Ovary (tissue), 9 donors: ENCODE measurements around the gene CDKAL1. TPM values are rescaled to one million over a fixed set of nuclear protein-coding genes. Genes with fewer than 3 reads are reported as not detected.

Source experiments
- DNase-seq, 5 donors: peaks; one replicate each; pipeline ENCODE4 v3.0.0-alpha.2; 2019 to 2020
- H3K27ac ChIP-seq, 2 donors: fragments of 200-600 bp; one replicate each; pipeline versions ENCODE4 v1.5.1 to v1.8.0; 2019 to 2022
- H3K27me3 ChIP-seq: fragments of 200-600 bp; one replicate; pipeline ENCODE4 v1.8.0; 2022
- H3K36me3 ChIP-seq: fragments of 200-600 bp; sonication (generic); one replicate; pipeline ENCODE4 v1.5.1; 2019
- H3K4me1 ChIP-seq: one replicate; pipeline ENCODE4 v1.8.1; 2013; ENCODE audit warnings: mild to moderate bottlenecking, moderate library complexity; ENCODE audit not compliant: insufficient read depth
- H3K4me3 ChIP-seq: fragments of 200-600 bp; sonication (generic); one replicate; pipeline ENCODE4 v1.5.1; 2017
- H3K9me3 ChIP-seq, 2 donors: fragments of 200-600 bp in 1 of 2; sonication (generic) in 1 of 2; one replicate each; pipeline versions ENCODE4 v1.5.1 to v1.8.1; 2013 to 2019; ENCODE audit warnings: mild to moderate bottlenecking in 1 of 2, moderate library complexity in 1 of 2
- CTCF ChIP-seq, 3 donors: fragments of 450-650 bp in 2 of 3; fragments of 200-600 bp in 1 of 3; IDR thresholded peaks; one replicate each; pipeline versions ENCODE4 v1.5.1 to v1.8.0; 2016 to 2022; ENCODE audit warnings: antibody characterized with exemption in 3 of 3, mild to moderate bottlenecking in 1 of 3
- EP300 ChIP-seq: sonication (generic); formaldehyde crosslinking; IDR thresholded peaks from one replicate; pipeline ENCODE4 v1.6.1; 2017; ENCODE audit warnings: antibody characterized with exemption
- POLR2A ChIP-seq: fragments of 450-650 bp; IDR thresholded peaks from one replicate; pipeline ENCODE4 v1.6.1; 2017; ENCODE audit warnings: antibody characterized with exemption, mild to moderate bottlenecking, moderate library complexity
- WGBS, 3 donors: extraction: QIAGEN DNeasy Blood & Tissue Kit in 1 of 3; methylation state at CpG; one replicate each; pipeline versions ENCODE4 v1.1.5 to v1.1.7; 2013 to 2017; 5-methylcytosine and 5-hydroxymethylcytosine counted together
- intact Hi-C, 4 donors: fragments of 100-400 bp; cut with DNase I; formaldehyde crosslinking; loops; one replicate each; pipeline versions ENCODE4 v1.11.0 to v1.15.1; 2022 to 2023
- polyA plus RNA-seq, 2 donors: library from polyadenylated mRNA; stranded (reverse); fragments of 200-250 nt in 1 of 2; fragments of 350-450 nt in 1 of 2; fragmentation: Illumina TruSeq in 1 of 2; extraction: RNeasy Lipid Tissue Mini Kit (QIAGEN cat#74804) in 1 of 2; gene quantifications; one replicate each; pipeline ENCODE4 v1.2.3, GENCODE V29; 2013 to 2014
- total RNA-seq, 7 donors: library from RNA; depleted of rRNA in 2 of 7; stranded (reverse); fragments of >200 nt in 2 of 7; fragmentation: NEBNext Ultra II Directional in 3 of 7; extraction: Animal tissue kit (Norgen Biotek cat#: 25700) in 3 of 7; gene quantifications; one replicate each; pipeline versions ENCODE4 v1.1.0 to v1.2.4, GENCODE V29; 2016 to 2023
- donor health status: DM: no; HTN: no; CAD: no; lungs with moderate emphysema.
- donor health status: DM: no; HTN: no; CAD: no.
- donor health status: Bipolar disorder and iron deficiency.
- donor health status: DM: yes; HTN: yes; CAD: no.
- donor health status: DM: no; HTN: no; CAD: no.
- donor health status: DM: yes; HTN: yes; CAD: no.

The CDKAL1 gene
- total and polyA plus RNA-seq, 9 donors: 6.8 to 21.3 (median 18.9) TPM

GRCh38 chr6:20620043-20620442 is 85.8 kb downstream of the CDKAL1 start:
- Histone ChIP-seq H3K36me3 (no peaks in the 10 kb centered on the region), H3K4me1 (peaks cover 2% of the 10 kb centered on the region), H3K4me3 (no peak overlapping the region), H3K27ac (no peak overlapping the region), H3K27me3 (no peaks in the 10 kb centered on the region), H3K9me3 (no peaks in the 10 kb centered on the region)
- intact Hi-C loops: no loop called here
- TF ChIP-seq CTCF (IDR thresholded peaks at IDR 0.05) (no peak), EP300 (no peak), POLR2A (no peak)
- no peak for DNase-seq
- WGBS, 3 donors: 84 to 97% (median 87%) methylated on average over 2 of the region's 2 CpGs

GRCh38 chr6:20623761-20624160 is 89.5 kb downstream of the CDKAL1 start:
- no peak for TF ChIP-seq POLR2A
- no peak for TF ChIP-seq CTCF (IDR thresholded peaks at IDR 0.05)
- no peak for TF ChIP-seq EP300
- Histone ChIP-seq H3K4me3 (no peak overlapping the region), H3K9me3 (no peaks in the 10 kb centered on the region), H3K4me1 (peaks cover 2% of the 10 kb centered on the region), H3K27me3 (no peaks in the 10 kb centered on the region), H3K36me3 (no peaks in the 10 kb centered on the region), H3K27ac (no peak overlapping the region)
- intact Hi-C loops: no loop called here
- DNase-seq: no peak

DNA sequence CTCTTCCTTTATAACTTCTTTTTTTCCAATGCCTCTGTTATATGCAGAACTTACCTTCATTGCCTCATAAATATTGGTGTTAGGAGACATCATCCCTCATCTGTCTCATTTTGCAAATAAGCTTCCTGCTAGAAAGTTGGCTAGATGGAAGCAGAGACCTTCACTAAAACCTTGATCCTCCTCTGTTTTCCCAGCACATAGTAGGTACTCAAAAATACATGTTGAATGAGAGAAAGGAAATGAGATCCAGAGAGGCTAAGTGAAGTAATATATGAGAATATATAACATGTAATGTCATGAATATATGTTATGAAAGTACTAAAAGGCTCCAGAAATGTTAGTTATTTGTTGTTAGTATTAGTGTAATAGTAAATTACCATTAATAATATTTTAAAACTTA is 91.9 kb downstream of the CDKAL1 start:
- TF ChIP-seq POLR2A (no peak), EP300 (no peak), CTCF (IDR thresholded peaks at IDR 0.05) (no peak)
- Histone ChIP-seq H3K27me3 (no peaks in the 10 kb centered on the region), H3K27ac (no peak overlapping the region), H3K36me3 (no peaks in the 10 kb centered on the region), H3K4me3 (no peak overlapping the region), H3K9me3 (no peaks in the 10 kb centered on the region), H3K4me1 (peaks cover 2% of the 10 kb centered on the region)
- DNase-seq: no peak
- intact Hi-C loops: no loop called here

DNA sequence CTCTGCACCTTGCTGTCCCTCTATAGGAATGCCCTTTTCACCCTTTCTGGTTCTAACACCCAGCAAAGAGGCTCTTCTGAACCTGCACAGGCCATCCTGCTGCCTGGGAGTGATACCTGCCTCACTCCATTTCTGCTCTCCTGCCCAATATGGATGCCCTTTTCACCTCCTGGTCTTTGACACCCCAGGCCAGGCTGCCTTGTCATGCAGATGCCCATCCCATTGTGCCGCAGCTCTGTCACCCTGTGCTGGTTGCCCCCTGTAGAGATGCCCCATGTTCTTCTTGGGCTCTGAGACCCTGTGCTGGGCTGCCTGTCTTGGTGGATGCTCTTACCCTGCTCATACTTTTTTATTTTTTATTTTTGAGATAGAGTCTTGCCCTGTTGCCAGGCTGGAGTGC is 95.3 kb downstream of the CDKAL1 start:
- Histone ChIP-seq H3K27me3 (no peaks in the 10 kb centered on the region), H3K4me1 (no peaks in the 10 kb centered on the region), H3K4me3 (no peak overlapping the region), H3K9me3 (no peaks in the 10 kb centered on the region), H3K36me3 (no peaks in the 10 kb centered on the region), H3K27ac (no peak overlapping the region)
- no peak for TF ChIP-seq POLR2A
- no peak for TF ChIP-seq EP300
- no peak for TF ChIP-seq CTCF (IDR thresholded peaks at IDR 0.05)
- 92 to 95% (median 95%) methylated on average over 1 of the region's 1 CpG for WGBS, 3 donors
- intact Hi-C loops: no loop called here
- DNase-seq: no peak

GRCh38 chr6:20630136-20630535 is 95.9 kb downstream of the CDKAL1 start:
- WGBS, 3 donors: 81 to 98% (median 96%) methylated on average over 3 of the region's 3 CpGs
- H3K27ac ChIP-seq: no peak overlapping the region
- H3K27me3 ChIP-seq: no peaks in the 10 kb centered on the region
- no peak overlapping the region for H3K4me3 ChIP-seq
- no peak for DNase-seq
- no peaks in the 10 kb centered on the region for H3K9me3 ChIP-seq
- no peaks in the 10 kb centered on the region for H3K36me3 ChIP-seq
- H3K4me1 ChIP-seq: no peaks in the 10 kb centered on the region
- TF ChIP-seq CTCF (IDR thresholded peaks at IDR 0.05): no peak
- intact Hi-C loops: no loop called here
